Osteoblast (primary cell): Measurements from ENCODE around the gene DSC2. TPM values are rescaled to one million over a fixed set of nuclear protein-coding genes. Genes with fewer than 3 reads are reported as not detected.

ENCODE experiments used
- DNase-seq: peaks from one replicate; pipeline ENCODE4 v3.0.0; 2011; ENCODE audit warnings: low spot score, mixed read lengths; ENCODE audit not compliant: insufficient read length; ENCODE audit errors: missing footprints
- H2AFZ ChIP-seq: 2 replicates; pipeline ENCODE4 v1.6.0; 2011; ENCODE audit warnings: mild to moderate bottlenecking, low read length
- H3K27ac ChIP-seq: 2 replicates; pipeline ENCODE4 v1.5.1; 2011; ENCODE audit warnings: mild to moderate bottlenecking, low read depth, low read length, moderate library complexity
- H3K27me3 ChIP-seq: 2 replicates; pipeline ENCODE4 v1.6.0; 2012; ENCODE audit warnings: mild to moderate bottlenecking, control low read depth, inconsistent platforms, low read length, moderate library complexity; ENCODE audit not compliant: insufficient read depth
- H3K36me3 ChIP-seq: 2 replicates; pipeline ENCODE4 v1.5.1; 2011; ENCODE audit warnings: mild to moderate bottlenecking, low read length, control low read depth, moderate library complexity; ENCODE audit not compliant: insufficient read depth
- H3K4me1 ChIP-seq: 2 replicates; pipeline ENCODE4 v1.5.1; 2011; ENCODE audit warnings: mild to moderate bottlenecking, low read length, control low read depth, moderate library complexity; ENCODE audit not compliant: insufficient read depth
- H3K4me2 ChIP-seq: 2 replicates; pipeline ENCODE4 v1.6.0; 2011; ENCODE audit warnings: mild to moderate bottlenecking, low read length; ENCODE audit not compliant: insufficient read depth
- H3K4me3 ChIP-seq: fragments of 200-600 bp; sonication (generic); 3 replicates; pipeline ENCODE4 v1.5.1; 2012; ENCODE audit warnings: mild to moderate bottlenecking, low read length, inconsistent platforms; ENCODE audit not compliant: insufficient read depth
- H3K79me2 ChIP-seq: 2 replicates; pipeline ENCODE4 v1.6.0; 2012; ENCODE audit warnings: mild to moderate bottlenecking, low read length, control low read depth, inconsistent platforms; ENCODE audit not compliant: insufficient read depth
- H3K9me3 ChIP-seq: 2 replicates; pipeline ENCODE4 v1.5.1; 2011; ENCODE audit warnings: low read depth, low read length, control low read depth
- H4K20me1 ChIP-seq: 2 replicates; pipeline ENCODE4 v1.6.0; 2012; ENCODE audit warnings: mild to moderate bottlenecking, low read length, control low read depth; ENCODE audit not compliant: insufficient read depth
- total RNA-seq: library from RNA; depleted of rRNA; stranded (reverse); fragments of >200 nt; gene quantifications from 2 replicates; pipeline ENCODE4 v1.2.3, GENCODE V29; 2012
- TF ChIP-seq, protein P1 (sequence below): IDR thresholded peaks from 2 replicates; pipeline ENCODE4 v1.5.1; 2011; ENCODE audit warnings: mild to moderate bottlenecking, low read depth, low read length, moderate library complexity; ENCODE audit errors: extremely low read depth

Gene DSC2
- total RNA-seq, 1 donor = 0.36 TPM

DNA sequence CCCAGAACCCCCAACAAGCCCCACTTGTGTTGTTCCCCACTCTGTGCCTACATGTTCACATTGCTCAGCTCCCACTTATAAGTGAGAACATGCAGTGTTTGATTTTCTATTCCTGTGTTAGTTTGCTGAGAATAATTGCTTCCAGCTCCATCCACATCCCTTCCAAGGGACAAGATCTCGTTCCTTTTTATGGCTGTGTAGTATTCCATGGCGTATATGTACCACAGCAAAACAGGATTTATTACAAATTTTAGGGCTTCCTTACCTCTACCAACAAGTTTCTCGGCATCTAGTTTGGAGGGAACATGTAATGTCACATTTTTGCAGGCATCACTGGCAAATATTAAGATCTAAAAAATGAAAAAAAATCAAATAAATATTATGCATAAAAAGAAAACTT, 8.9 kb downstream of the DSC2 start:
- no peak for DNase-seq
- Histone ChIP-seq H3K79me2 (no peaks in the 10 kb centered on the region), H3K27me3 (no peaks in the 10 kb centered on the region), H3K4me3 (no peak overlapping the region), H3K4me1 (no peaks in the 10 kb centered on the region), H4K20me1 (no peaks in the 10 kb centered on the region), H2AFZ (no peak overlapping the region), H3K36me3 (no peaks in the 10 kb centered on the region), H3K27ac (no peak overlapping the region), H3K4me2 (no peak overlapping the region), H3K9me3 (no peaks in the 10 kb centered on the region)
- TF ChIP-seq, protein P1, sequence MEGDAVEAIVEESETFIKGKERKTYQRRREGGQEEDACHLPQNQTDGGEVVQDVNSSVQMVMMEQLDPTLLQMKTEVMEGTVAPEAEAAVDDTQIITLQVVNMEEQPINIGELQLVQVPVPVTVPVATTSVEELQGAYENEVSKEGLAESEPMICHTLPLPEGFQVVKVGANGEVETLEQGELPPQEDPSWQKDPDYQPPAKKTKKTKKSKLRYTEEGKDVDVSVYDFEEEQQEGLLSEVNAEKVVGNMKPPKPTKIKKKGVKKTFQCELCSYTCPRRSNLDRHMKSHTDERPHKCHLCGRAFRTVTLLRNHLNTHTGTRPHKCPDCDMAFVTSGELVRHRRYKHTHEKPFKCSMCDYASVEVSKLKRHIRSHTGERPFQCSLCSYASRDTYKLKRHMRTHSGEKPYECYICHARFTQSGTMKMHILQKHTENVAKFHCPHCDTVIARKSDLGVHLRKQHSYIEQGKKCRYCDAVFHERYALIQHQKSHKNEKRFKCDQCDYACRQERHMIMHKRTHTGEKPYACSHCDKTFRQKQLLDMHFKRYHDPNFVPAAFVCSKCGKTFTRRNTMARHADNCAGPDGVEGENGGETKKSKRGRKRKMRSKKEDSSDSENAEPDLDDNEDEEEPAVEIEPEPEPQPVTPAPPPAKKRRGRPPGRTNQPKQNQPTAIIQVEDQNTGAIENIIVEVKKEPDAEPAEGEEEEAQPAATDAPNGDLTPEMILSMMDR = no peak

GRCh38 chr18:31091350-31091749, 10.9 kb downstream of the DSC2 start:
- no peak overlapping the region for H3K4me3 ChIP-seq
- no peak overlapping the region for H3K27ac ChIP-seq
- DNase-seq = no peak
- no peaks in the 10 kb centered on the region for H4K20me1 ChIP-seq
- no peaks in the 10 kb centered on the region for H3K9me3 ChIP-seq
- TF ChIP-seq, protein P1 = no peak
- H3K4me2 ChIP-seq = no peak overlapping the region
- H2AFZ ChIP-seq = no peak overlapping the region
- H3K4me1 ChIP-seq = no peaks in the 10 kb centered on the region
- H3K79me2 ChIP-seq = no peaks in the 10 kb centered on the region
- no peaks in the 10 kb centered on the region for H3K36me3 ChIP-seq
- H3K27me3 ChIP-seq = no peaks in the 10 kb centered on the region

DNA sequence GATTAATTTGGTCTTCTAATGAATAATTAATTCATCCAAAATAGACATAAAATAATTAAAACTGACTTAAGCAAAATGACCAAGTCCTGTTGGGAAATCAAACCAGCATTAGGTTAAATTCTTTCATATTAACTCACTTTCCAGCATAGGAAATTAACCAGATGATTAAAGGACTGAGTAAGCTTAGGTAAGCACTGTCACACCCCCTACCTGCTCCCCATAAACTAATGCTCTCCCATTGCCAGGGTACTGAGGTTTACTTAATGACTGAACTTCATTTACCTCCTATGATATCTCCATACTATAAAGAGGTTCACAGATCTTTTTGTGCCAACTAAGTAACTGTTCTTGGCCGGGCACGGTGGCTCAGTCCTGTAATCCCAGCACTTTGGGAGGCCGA, 13.7 kb downstream of the DSC2 start:
- H4K20me1 ChIP-seq = no peaks in the 10 kb centered on the region
- TF ChIP-seq, protein P1 = no peak
- no peak for DNase-seq
- H3K27me3 ChIP-seq = no peaks in the 10 kb centered on the region
- no peaks in the 10 kb centered on the region for H3K79me2 ChIP-seq
- H3K9me3 ChIP-seq = no peaks in the 10 kb centered on the region
- no peaks in the 10 kb centered on the region for H3K36me3 ChIP-seq
- H3K27ac ChIP-seq = no peak overlapping the region
- H2AFZ ChIP-seq = no peak overlapping the region
- H3K4me3 ChIP-seq = no peak overlapping the region
- H3K4me1 ChIP-seq = no peaks in the 10 kb centered on the region
- H3K4me2 ChIP-seq = no peak overlapping the region

GRCh38 chr18:31079973-31080372, 22.2 kb downstream of the DSC2 start:
- H4K20me1 ChIP-seq = no peaks in the 10 kb centered on the region
- H3K79me2 ChIP-seq = no peaks in the 10 kb centered on the region
- H3K4me1 ChIP-seq = no peaks in the 10 kb centered on the region
- H3K27me3 ChIP-seq = no peaks in the 10 kb centered on the region
- no peak overlapping the region for H3K4me2 ChIP-seq
- no peaks in the 10 kb centered on the region for H3K9me3 ChIP-seq
- DNase-seq = no peak
- H3K4me3 ChIP-seq = no peak overlapping the region
- no peaks in the 10 kb centered on the region for H3K36me3 ChIP-seq
- TF ChIP-seq, protein P1 = no peak
- H2AFZ ChIP-seq = no peak overlapping the region
- no peak overlapping the region for H3K27ac ChIP-seq
